ENCODE results near the gene TCAF1.

Gene TCAF1

GRCh38 chr7:143936087-143937009 is 34.4 kb upstream of the TCAF1 start:
- Histone ChIP-seq H3K36me3 (no peaks in the 10 kb centered on the region), H3K9me3 (no peaks in the 10 kb centered on the region), H3K4me1 (no peaks in the 10 kb centered on the region), H3K4me3 (ENCODE audit: low read depth, low read length) (no peak overlapping the region), H3K27me3 (no peaks in the 10 kb centered on the region)
- DNase-seq = no peak
- no peak for TF ChIP-seq CTCF (IDR thresholded peaks at IDR 0.05; ENCODE audit: low read depth, low read length)

- no peaks in the 10 kb centered on the region for H3K27me3 ChIP-seq
- no peaks in the 10 kb centered on the region for H3K4me1 ChIP-seq
- H3K4me3 ChIP-seq (ENCODE audit: low read depth, low read length) = no peak within 1 kb of the TSS
- no peak for DNase-seq
- no peaks in the 10 kb centered on the region for H3K9me3 ChIP-seq
- no peaks in the 10 kb centered on the region for H3K36me3 ChIP-seq
- TF ChIP-seq CTCF (IDR thresholded peaks at IDR 0.05; ENCODE audit: low read depth, low read length) = no peak
Observed at GRCh38 chr7:143934526-143935325, 32.8 kb upstream of the TCAF1 start, which contains the start of gene OR2F2. Gene OR2F2, plus strand, starts transcription at chr7:143935233. Its CDS starts 0 bp downstream, at chr7:143935233.

DNA sequence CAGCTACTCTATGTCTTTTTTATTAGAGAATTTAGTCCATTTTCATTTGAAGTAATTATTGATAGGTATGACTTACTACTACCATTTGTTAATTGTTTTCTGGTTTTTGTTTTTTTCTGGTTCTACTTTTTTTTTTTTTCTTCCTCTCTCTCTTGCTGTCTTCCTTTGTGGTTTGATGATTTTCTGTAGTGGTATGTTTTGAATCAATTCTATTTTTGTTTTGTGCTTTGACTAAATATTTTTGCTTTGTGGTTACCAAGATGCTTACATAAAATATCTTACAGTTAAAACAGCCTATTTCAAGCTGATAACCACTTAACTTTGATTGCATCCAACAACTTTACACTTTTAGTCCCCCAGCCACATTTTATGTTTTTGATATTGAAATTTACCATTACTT is 29.8 kb upstream of the TCAF1 start:
- Histone ChIP-seq H3K4me1 (no peaks in the 10 kb centered on the region), H3K4me3 (ENCODE audit: low read depth, low read length) (no peak overlapping the region), H3K36me3 (no peaks in the 10 kb centered on the region), H3K9me3 (no peaks in the 10 kb centered on the region), H3K27me3 (peaks cover 3% of the 10 kb centered on the region; the same call in 1 of the 2 replicates)
- TF ChIP-seq CTCF (IDR thresholded peaks at IDR 0.05; ENCODE audit: low read depth, low read length) = no peak
- no peak for DNase-seq

GRCh38 chr7:143929224-143929920 is 27.4 kb upstream of the TCAF1 start:
- DNase-seq = no peak
- Histone ChIP-seq H3K9me3 (no peaks in the 10 kb centered on the region), H3K36me3 (no peaks in the 10 kb centered on the region), H3K27me3 (peaks cover 3% of the 10 kb centered on the region; the same call in 1 of the 2 replicates), H3K4me3 (ENCODE audit: low read depth, low read length) (no peak overlapping the region), H3K4me1 (no peaks in the 10 kb centered on the region)
- TF ChIP-seq CTCF (IDR thresholded peaks at IDR 0.05; ENCODE audit: low read depth, low read length) = no peak

GRCh38 chr7:143924851-143925250 is 22.9 kb upstream of the TCAF1 start:
- Histone ChIP-seq H3K4me1 (no peaks in the 10 kb centered on the region), H3K36me3 (no peaks in the 10 kb centered on the region), H3K9me3 (no peaks in the 10 kb centered on the region), H3K27me3 (peaks cover 3% of the 10 kb centered on the region; the same call in 1 of the 2 replicates), H3K4me3 (ENCODE audit: low read depth, low read length) (no peak overlapping the region)
- no peak for DNase-seq
- no peak for TF ChIP-seq CTCF (IDR thresholded peaks at IDR 0.05; ENCODE audit: low read depth, low read length)
